Measurements from ENCODE around the gene MTUS2. TPM values are rescaled to one million over a fixed set of nuclear protein-coding genes. Genes with fewer than 3 reads are reported as not detected.

The MTUS2 gene
- total and polyA plus RNA-seq, 2 donors (not counting 1 experiment from before 2014, with no cell fraction given), result 0.06 TPM; not detected in 1

GRCh38 chr13:29494520-29494919 is 674.4 kb downstream of the MTUS2 start:
- DNase-seq (ENCODE audit: low read depth in 2 of 2), result no peak
- no peaks in the 10 kb centered on the region for H3K79me2 ChIP-seq (ENCODE audit: control insufficient read depth, insufficient read depth, low read length)
- no peaks in the 10 kb centered on the region for H4K20me1 ChIP-seq (ENCODE audit: control insufficient read depth, extremely low read depth, insufficient read depth, low read length)
- no peaks in the 10 kb centered on the region for H3K9me3 ChIP-seq (ENCODE audit: control insufficient read depth, insufficient read depth, low read depth, low read length)
- no peak overlapping the region for H3K4me2 ChIP-seq (ENCODE audit: extremely low read depth, insufficient read depth, low read length)
- H3K4me3 ChIP-seq (replicated peaks in 1 of 4; ENCODE audit: control extremely low read depth in 1 of 4, insufficient read depth in 1 of 4, low read depth in 3 of 4, low read length in 4 of 4), result no peak overlapping the region
- H3K9ac ChIP-seq (ENCODE audit: insufficient read depth, low read length), result no peak overlapping the region
- H3K27ac ChIP-seq (ENCODE audit: insufficient read depth, low read length), result no peak overlapping the region
- no peak overlapping the region for H2AFZ ChIP-seq (ENCODE audit: low read length)
- no peaks in the 10 kb centered on the region for H3K4me1 ChIP-seq (ENCODE audit: control insufficient read depth, extremely low read depth, insufficient read depth, low read length)
- TF ChIP-seq EZH2 (IDR thresholded peaks at IDR 0.05; ENCODE audit: low read length, missing control alignments) (no peak), CTCF (conservative IDR thresholded peaks at IDR 0.05 in 1 of 2, IDR thresholded peaks at IDR 0.05 in 1 of 2; ENCODE audit: low read depth in 1 of 2, low read length in 2 of 2) (no peak)
- no peaks in the 10 kb centered on the region for H3K36me3 ChIP-seq (ENCODE audit: control insufficient read depth, insufficient read depth, low read length)
- peaks cover 3% of the 10 kb centered on the region for H3K27me3 ChIP-seq (ENCODE audit: control insufficient read depth, insufficient read depth, low read length)

- Histone ChIP-seq H3K9me3 (ENCODE audit: control insufficient read depth, insufficient read depth, low read depth, low read length) (no peaks in the 10 kb centered on the region), H3K79me2 (ENCODE audit: control insufficient read depth, insufficient read depth, low read length) (no peaks in the 10 kb centered on the region), H3K4me1 (ENCODE audit: control insufficient read depth, extremely low read depth, insufficient read depth, low read length) (no peaks in the 10 kb centered on the region), H3K36me3 (ENCODE audit: control insufficient read depth, insufficient read depth, low read length) (no peaks in the 10 kb centered on the region), H3K27me3 (ENCODE audit: control insufficient read depth, insufficient read depth, low read length) (peaks cover 6% of the 10 kb centered on the region), H3K4me3 (replicated peaks in 1 of 4; ENCODE audit: control extremely low read depth in 1 of 4, insufficient read depth in 1 of 4, low read depth in 3 of 4, low read length in 4 of 4) (no peak overlapping the region), H2AFZ (ENCODE audit: low read length) (no peak overlapping the region), H3K9ac (ENCODE audit: insufficient read depth, low read length) (no peak overlapping the region), H4K20me1 (ENCODE audit: control insufficient read depth, extremely low read depth, insufficient read depth, low read length) (no peaks in the 10 kb centered on the region), H3K27ac (ENCODE audit: insufficient read depth, low read length) (no peak overlapping the region), H3K4me2 (ENCODE audit: extremely low read depth, insufficient read depth, low read length) (no peak overlapping the region)
- no peak for TF ChIP-seq EZH2 (IDR thresholded peaks at IDR 0.05; ENCODE audit: low read length, missing control alignments)
- TF ChIP-seq CTCF (conservative IDR thresholded peaks at IDR 0.05 in 1 of 2, IDR thresholded peaks at IDR 0.05 in 1 of 2; ENCODE audit: low read depth in 1 of 2, low read length in 2 of 2), result no peak
- no peak for DNase-seq (ENCODE audit: low read depth in 2 of 2)
Measured at GRCh38 chr13:29496241-29496712, 676.1 kb downstream of the MTUS2 start.

GRCh38 chr13:29497137-29497654 is 677.1 kb downstream of the MTUS2 start:
- no peak for TF ChIP-seq EZH2 (IDR thresholded peaks at IDR 0.05; ENCODE audit: low read length, missing control alignments)
- TF ChIP-seq CTCF (conservative IDR thresholded peaks at IDR 0.05 in 1 of 2, IDR thresholded peaks at IDR 0.05 in 1 of 2; ENCODE audit: low read depth in 1 of 2, low read length in 2 of 2), result no peak
- H3K27ac ChIP-seq (ENCODE audit: insufficient read depth, low read length), result no peak overlapping the region
- no peaks in the 10 kb centered on the region for H3K79me2 ChIP-seq (ENCODE audit: control insufficient read depth, insufficient read depth, low read length)
- no peaks in the 10 kb centered on the region for H3K4me1 ChIP-seq (ENCODE audit: control insufficient read depth, extremely low read depth, insufficient read depth, low read length)
- no peak overlapping the region for H2AFZ ChIP-seq (ENCODE audit: low read length)
- no peaks in the 10 kb centered on the region for H4K20me1 ChIP-seq (ENCODE audit: control insufficient read depth, extremely low read depth, insufficient read depth, low read length)
- H3K4me3 ChIP-seq (replicated peaks in 1 of 4; ENCODE audit: control extremely low read depth in 1 of 4, insufficient read depth in 1 of 4, low read depth in 3 of 4, low read length in 4 of 4), result no peak overlapping the region
- H3K27me3 ChIP-seq (ENCODE audit: control insufficient read depth, insufficient read depth, low read length), result peaks cover 8% of the 10 kb centered on the region
- H3K9ac ChIP-seq (ENCODE audit: insufficient read depth, low read length), result no peak overlapping the region
- peak; percentile 65 to 74 for DNase-seq (ENCODE audit: low read depth in 2 of 2)
- no peaks in the 10 kb centered on the region for H3K36me3 ChIP-seq (ENCODE audit: control insufficient read depth, insufficient read depth, low read length)
- H3K9me3 ChIP-seq (ENCODE audit: control insufficient read depth, insufficient read depth, low read depth, low read length), result no peaks in the 10 kb centered on the region
- H3K4me2 ChIP-seq (ENCODE audit: extremely low read depth, insufficient read depth, low read length), result no peak overlapping the region
